K562 (cell line): ENCODE results near the gene ACVR2B. TPM values are rescaled to one million over a fixed set of nuclear protein-coding genes. Genes with fewer than 3 reads are reported as not detected.

ENCODE experiments used
- CCNT2 ChIP-seq: IDR thresholded peaks from 2 replicates; pipeline ENCODE4 v1.6.1; 2011; ENCODE audit warnings: borderline replicate concordance, low read depth, mild to moderate bottlenecking, moderate library complexity, mixed read lengths, low read length; ENCODE audit not compliant: insufficient read length; ENCODE audit errors: extremely low read depth
- CXXC5 ChIP-seq: fragments of 250-450 bp; sonication (Bioruptor Pico); IDR thresholded peaks from 2 replicates; pipeline ENCODE4 v1.8.0; 2022; ENCODE audit warnings: inconsistent platforms, mild to moderate bottlenecking, moderate library complexity
- E2F3 ChIP-seq: fragments of 250-450 bp; sonication (Bioruptor Pico); IDR thresholded peaks from 2 replicates; pipeline ENCODE4 v1.4.0; 2020; ENCODE audit warnings: mild to moderate bottlenecking
- EZH2 ChIP-seq: IDR thresholded peaks from 2 replicates; pipeline ENCODE4 v1.6.1; 2012; ENCODE audit warnings: low read depth, mild to moderate bottlenecking, inconsistent platforms, low read length, borderline replicate concordance
- MTA3 ChIP-seq: fragments of 450-650 bp; formaldehyde crosslinking; IDR thresholded peaks from 2 replicates; pipeline ENCODE4 v1.6.1; 2017; ENCODE audit warnings: mild to moderate bottlenecking, borderline replicate concordance
- MYNN ChIP-seq, 2 experiments: sonication (generic); formaldehyde crosslinking in 1 of 2; IDR thresholded peaks; 2 replicates each; pipeline versions ENCODE4 v1.5.0 to v1.6.1; 2016 to 2020; ENCODE audit warnings: antibody characterized with exemption in 1 of 2, missing genetic modification reagents in 1 of 2
- NFE2 ChIP-seq: IDR thresholded peaks from 2 replicates; pipeline ENCODE4 v1.6.1; 2014; ENCODE audit warnings: antibody characterized with exemption, low read depth
- RNF2 ChIP-seq: sonication (generic); IDR thresholded peaks from 2 replicates; pipeline ENCODE4 v1.6.1; 2016
- TAF1 ChIP-seq: IDR thresholded peaks from 2 replicates; pipeline ENCODE4 v1.6.1; 2011; ENCODE audit warnings: mild to moderate bottlenecking, low read length, moderate library complexity; ENCODE audit not compliant: insufficient read depth, control insufficient read depth, severe bottlenecking; ENCODE audit errors: extremely low read depth
- ZFX ChIP-seq: sonication (generic); formaldehyde crosslinking; IDR thresholded peaks from 2 replicates; pipeline ENCODE4 v1.8.0; 2022; ENCODE audit warnings: mild to moderate bottlenecking, missing genetic modification reagents, moderate library complexity
- polyA plus RNA-seq, 8 experiments: library from polyadenylated mRNA; depleted of rRNA in 4 of 8; stranded (reverse) in 5 of 8; unstranded in 3 of 8; fragments of >200 nt; fragmentation: Nextera tagmentation in 2 of 8; fragmentation: Illumina TruSeq in 1 of 8; extraction: Ambion mirVana in 2 of 8; extraction: Trizol in 1 of 8; gene quantifications; 2 replicates each; pipeline versions ENCODE4 v1.2.1 to v1.2.3, GENCODE V29; 2011 to 2014; ENCODE audit warnings: inconsistent platforms in 1 of 8, missing spikeins in 1 of 8
- total RNA-seq, 7 experiments: library from RNA; depleted of rRNA in 6 of 7; stranded (reverse); fragments of >200 nt in 6 of 7; fragmentation: Illumina TruSeq in 2 of 7; extraction: Trizol in 2 of 7; gene quantifications; 2 replicates each; pipeline versions ENCODE4 v1.2.1 to v1.2.3, GENCODE V29; 2011 to 2021; ENCODE audit warnings: low replicate concordance in 1 of 7
- TF ChIP-seq, protein P1 (sequence below): fragments of 450-650 bp; IDR thresholded peaks from 2 replicates; pipeline ENCODE4 v1.6.1; 2017; ENCODE audit warnings: antibody characterized with exemption, mild to moderate bottlenecking
- TF ChIP-seq, protein P2 (sequence below), 2 experiments: IDR thresholded peaks; 2 replicates each; pipeline ENCODE4 v1.6.1; 2012; ENCODE audit warnings: improper control_type of control experiment in 2 of 2, low read depth in 2 of 2, low read length in 2 of 2, borderline replicate concordance in 1 of 2
- TF ChIP-seq, protein P3 (sequence below): IDR thresholded peaks from 2 replicates; pipeline ENCODE4 v1.6.1; 2011; ENCODE audit warnings: borderline replicate concordance, low read depth, mild to moderate bottlenecking, moderate library complexity, low read length; ENCODE audit not compliant: insufficient read depth, poor library complexity, severe bottlenecking
- TF ChIP-seq, protein P4 (sequence below), 3 experiments: IDR thresholded peaks in 2 of 3; conservative IDR thresholded peaks in 1 of 3; 2 replicates each; pipeline ENCODE4 v1.5.1; 2011 to 2012; ENCODE audit warnings: low read length in 3 of 3, mild to moderate bottlenecking in 3 of 3, control low read depth in 2 of 3, improper control_type of control experiment in 1 of 3, inconsistent platforms in 1 of 3, low read depth in 1 of 3, mixed read lengths in 1 of 3, moderate library complexity in 1 of 3; ENCODE audit not compliant: insufficient read depth in 2 of 3

Gene ACVR2B
- total and polyA plus RNA-seq, 9 of the 15 experiments (the other 6 are each of a cell fraction or from before 2014, with no cell fraction given) = 1.8 to 23.7 (median 7.1) TPM

DNA sequence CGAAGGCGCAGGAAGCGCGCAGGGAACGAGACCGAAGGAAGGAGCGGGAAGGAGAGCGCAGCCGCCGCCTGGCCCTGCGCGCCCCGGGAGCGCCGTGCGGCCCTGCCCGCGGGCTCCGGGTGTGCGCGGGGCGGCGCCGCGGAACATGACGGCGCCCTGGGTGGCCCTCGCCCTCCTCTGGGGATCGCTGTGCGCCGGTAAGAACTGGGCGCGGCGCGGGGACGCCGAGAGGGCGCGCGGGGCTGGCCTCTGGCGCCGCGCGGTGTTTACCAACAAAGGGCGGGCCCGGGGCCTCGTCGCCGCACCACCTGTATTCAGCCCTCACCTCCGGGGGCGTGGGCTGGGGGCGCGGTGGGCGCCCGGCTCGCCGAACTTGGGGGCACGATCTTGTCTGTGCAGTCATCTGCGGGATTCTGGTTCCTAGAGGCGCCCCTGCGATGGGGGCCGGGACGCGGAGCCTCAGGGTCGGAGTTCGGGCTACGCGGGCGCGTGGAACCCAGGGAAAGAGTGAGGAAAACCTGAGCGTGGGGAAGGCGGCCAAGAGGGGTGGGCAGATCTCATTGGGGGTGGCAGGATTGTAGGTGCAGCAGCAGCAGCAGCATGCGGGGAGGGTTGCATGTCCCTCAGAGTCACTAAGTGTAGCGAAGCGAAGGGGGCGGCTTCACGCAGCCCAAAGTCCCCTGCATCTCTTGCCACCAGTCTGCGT lies 641 bp downstream of the ACVR2B start (continued):
- TF ChIP-seq, protein P1, sequence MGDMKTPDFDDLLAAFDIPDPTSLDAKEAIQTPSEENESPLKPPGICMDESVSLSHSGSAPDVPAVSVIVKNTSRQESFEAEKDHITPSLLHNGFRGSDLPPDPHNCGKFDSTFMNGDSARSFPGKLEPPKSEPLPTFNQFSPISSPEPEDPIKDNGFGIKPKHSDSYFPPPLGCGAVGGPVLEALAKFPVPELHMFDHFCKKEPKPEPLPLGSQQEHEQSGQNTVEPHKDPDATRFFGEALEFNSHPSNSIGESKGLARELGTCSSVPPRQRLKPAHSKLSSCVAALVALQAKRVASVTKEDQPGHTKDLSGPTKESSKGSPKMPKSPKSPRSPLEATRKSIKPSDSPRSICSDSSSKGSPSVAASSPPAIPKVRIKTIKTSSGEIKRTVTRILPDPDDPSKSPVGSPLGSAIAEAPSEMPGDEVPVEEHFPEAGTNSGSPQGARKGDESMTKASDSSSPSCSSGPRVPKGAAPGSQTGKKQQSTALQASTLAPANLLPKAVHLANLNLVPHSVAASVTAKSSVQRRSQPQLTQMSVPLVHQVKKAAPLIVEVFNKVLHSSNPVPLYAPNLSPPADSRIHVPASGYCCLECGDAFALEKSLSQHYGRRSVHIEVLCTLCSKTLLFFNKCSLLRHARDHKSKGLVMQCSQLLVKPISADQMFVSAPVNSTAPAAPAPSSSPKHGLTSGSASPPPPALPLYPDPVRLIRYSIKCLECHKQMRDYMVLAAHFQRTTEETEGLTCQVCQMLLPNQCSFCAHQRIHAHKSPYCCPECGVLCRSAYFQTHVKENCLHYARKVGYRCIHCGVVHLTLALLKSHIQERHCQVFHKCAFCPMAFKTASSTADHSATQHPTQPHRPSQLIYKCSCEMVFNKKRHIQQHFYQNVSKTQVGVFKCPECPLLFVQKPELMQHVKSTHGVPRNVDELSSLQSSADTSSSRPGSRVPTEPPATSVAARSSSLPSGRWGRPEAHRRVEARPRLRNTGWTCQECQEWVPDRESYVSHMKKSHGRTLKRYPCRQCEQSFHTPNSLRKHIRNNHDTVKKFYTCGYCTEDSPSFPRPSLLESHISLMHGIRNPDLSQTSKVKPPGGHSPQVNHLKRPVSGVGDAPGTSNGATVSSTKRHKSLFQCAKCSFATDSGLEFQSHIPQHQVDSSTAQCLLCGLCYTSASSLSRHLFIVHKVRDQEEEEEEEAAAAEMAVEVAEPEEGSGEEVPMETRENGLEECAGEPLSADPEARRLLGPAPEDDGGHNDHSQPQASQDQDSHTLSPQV = 0 out of 2 replicates have a peak, but pooled peaks have one; percentile 3
- TF ChIP-seq MYNN (IDR thresholded peaks at IDR 0.05) (no peak), MYNN (CRISPR knock-in tag; IDR thresholded peaks at IDR 0.05) (no peak), CCNT2 (peak; percentile 61), ZFX (CRISPR knock-in tag) (peak; percentile 68), NFE2 (no peak), EZH2 (no peak), E2F3 (CRISPR knock-in tag) (peak; percentile 82), MTA3 (peak; percentile 56), TAF1 (peak; percentile 34), RNF2 (peak; percentile 11; the same call in 1 of the 2 replicates), CXXC5 (peak; percentile 87)
- TF ChIP-seq, protein P2, sequence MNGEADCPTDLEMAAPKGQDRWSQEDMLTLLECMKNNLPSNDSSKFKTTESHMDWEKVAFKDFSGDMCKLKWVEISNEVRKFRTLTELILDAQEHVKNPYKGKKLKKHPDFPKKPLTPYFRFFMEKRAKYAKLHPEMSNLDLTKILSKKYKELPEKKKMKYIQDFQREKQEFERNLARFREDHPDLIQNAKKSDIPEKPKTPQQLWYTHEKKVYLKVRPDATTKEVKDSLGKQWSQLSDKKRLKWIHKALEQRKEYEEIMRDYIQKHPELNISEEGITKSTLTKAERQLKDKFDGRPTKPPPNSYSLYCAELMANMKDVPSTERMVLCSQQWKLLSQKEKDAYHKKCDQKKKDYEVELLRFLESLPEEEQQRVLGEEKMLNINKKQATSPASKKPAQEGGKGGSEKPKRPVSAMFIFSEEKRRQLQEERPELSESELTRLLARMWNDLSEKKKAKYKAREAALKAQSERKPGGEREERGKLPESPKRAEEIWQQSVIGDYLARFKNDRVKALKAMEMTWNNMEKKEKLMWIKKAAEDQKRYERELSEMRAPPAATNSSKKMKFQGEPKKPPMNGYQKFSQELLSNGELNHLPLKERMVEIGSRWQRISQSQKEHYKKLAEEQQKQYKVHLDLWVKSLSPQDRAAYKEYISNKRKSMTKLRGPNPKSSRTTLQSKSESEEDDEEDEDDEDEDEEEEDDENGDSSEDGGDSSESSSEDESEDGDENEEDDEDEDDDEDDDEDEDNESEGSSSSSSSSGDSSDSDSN (IDR thresholded peaks at IDR 0.05; ENCODE audit: borderline replicate concordance in 1 of 2, low read depth in 2 of 2, low read length in 2 of 2) = peak in 1 of 2 experiments; percentile 87; a peak in 1 of 4 replicates
- TF ChIP-seq, protein P3, sequence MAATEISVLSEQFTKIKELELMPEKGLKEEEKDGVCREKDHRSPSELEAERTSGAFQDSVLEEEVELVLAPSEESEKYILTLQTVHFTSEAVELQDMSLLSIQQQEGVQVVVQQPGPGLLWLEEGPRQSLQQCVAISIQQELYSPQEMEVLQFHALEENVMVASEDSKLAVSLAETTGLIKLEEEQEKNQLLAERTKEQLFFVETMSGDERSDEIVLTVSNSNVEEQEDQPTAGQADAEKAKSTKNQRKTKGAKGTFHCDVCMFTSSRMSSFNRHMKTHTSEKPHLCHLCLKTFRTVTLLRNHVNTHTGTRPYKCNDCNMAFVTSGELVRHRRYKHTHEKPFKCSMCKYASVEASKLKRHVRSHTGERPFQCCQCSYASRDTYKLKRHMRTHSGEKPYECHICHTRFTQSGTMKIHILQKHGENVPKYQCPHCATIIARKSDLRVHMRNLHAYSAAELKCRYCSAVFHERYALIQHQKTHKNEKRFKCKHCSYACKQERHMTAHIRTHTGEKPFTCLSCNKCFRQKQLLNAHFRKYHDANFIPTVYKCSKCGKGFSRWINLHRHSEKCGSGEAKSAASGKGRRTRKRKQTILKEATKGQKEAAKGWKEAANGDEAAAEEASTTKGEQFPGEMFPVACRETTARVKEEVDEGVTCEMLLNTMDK = peak; percentile 34
- TF ChIP-seq, protein P4, sequence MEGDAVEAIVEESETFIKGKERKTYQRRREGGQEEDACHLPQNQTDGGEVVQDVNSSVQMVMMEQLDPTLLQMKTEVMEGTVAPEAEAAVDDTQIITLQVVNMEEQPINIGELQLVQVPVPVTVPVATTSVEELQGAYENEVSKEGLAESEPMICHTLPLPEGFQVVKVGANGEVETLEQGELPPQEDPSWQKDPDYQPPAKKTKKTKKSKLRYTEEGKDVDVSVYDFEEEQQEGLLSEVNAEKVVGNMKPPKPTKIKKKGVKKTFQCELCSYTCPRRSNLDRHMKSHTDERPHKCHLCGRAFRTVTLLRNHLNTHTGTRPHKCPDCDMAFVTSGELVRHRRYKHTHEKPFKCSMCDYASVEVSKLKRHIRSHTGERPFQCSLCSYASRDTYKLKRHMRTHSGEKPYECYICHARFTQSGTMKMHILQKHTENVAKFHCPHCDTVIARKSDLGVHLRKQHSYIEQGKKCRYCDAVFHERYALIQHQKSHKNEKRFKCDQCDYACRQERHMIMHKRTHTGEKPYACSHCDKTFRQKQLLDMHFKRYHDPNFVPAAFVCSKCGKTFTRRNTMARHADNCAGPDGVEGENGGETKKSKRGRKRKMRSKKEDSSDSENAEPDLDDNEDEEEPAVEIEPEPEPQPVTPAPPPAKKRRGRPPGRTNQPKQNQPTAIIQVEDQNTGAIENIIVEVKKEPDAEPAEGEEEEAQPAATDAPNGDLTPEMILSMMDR (IDR thresholded peaks at IDR 0.05 in 2 of 3, conservative IDR thresholded peaks at IDR 0.05 in 1 of 3; ENCODE audit: insufficient read depth in 2 of 3, low read depth in 1 of 3, low read length in 3 of 3) = 0 out of 6 replicates have a peak, but pooled peaks of 1 of the 3 experiments have one; percentile 11
